HG03045 (cell line): ENCODE measurements around the gene FNBP1.
"Not testable (repeated sequence)": the region's sequence is repeated elsewhere in the genome, so short reads cannot be mapped to it uniquely, and the experiment has no call there.

ENCODE experiments used
- ATAC-seq: cut with Tn5 transposase; IDR thresholded peaks from one replicate; pipeline ENCODE4 v1.9.1; 2021; ENCODE audit warnings: mild to moderate bottlenecking, moderate library complexity; ENCODE audit not compliant: unreplicated experiment

Gene FNBP1

GRCh38 chr9:129899620-129900019 lies 143.4 kb downstream of the FNBP1 start:
- ATAC-seq, result no peak

- no peak for ATAC-seq
Measured at GRCh38 chr9:129898185-129898584, 144.8 kb downstream of the FNBP1 start.

- ATAC-seq, result no peak
Measured at GRCh38 chr9:129897263-129897662, 145.7 kb downstream of the FNBP1 start.

GRCh38 chr9:129895376-129896268 lies 147.4 kb downstream of the FNBP1 start:
- ATAC-seq, result no peak

- ATAC-seq, result no peak
Measured at GRCh38 chr9:129894120-129894823, 148.7 kb downstream of the FNBP1 start.

GRCh38 chr9:129891569-129891968 lies 151.4 kb downstream of the FNBP1 start:
- ATAC-seq, result no peak

- ATAC-seq, result not testable (repeated sequence)
Measured at GRCh38 chr9:129890718-129891299, 152.2 kb downstream of the FNBP1 start.

GRCh38 chr9:129889941-129890717 lies 152.9 kb downstream of the FNBP1 start:
- ATAC-seq, result no peak

GRCh38 chr9:129889122-129889940 lies 153.7 kb downstream of the FNBP1 start:
- no peak for ATAC-seq

- ATAC-seq, result peak; percentile 51
Measured at GRCh38 chr9:129888293-129889121, 154.5 kb downstream of the FNBP1 start.

- no peak for ATAC-seq
Measured at GRCh38 chr9:129887334-129888292, 155.4 kb downstream of the FNBP1 start.

- no peak for ATAC-seq
Measured at GRCh38 chr9:129886226-129887174, 156.5 kb downstream of the FNBP1 start.

- peak; percentile 30 for ATAC-seq
Measured at GRCh38 chr9:129885670-129886106, 157.3 kb downstream of the FNBP1 start.

- no peak for ATAC-seq
Measured at GRCh38 chr9:129885018-129885669, 157.8 kb downstream of the FNBP1 start.

GRCh38 chr9:129884220-129885017 lies 158.6 kb downstream of the FNBP1 start:
- peak; percentile 34 for ATAC-seq
